NCI-H187 treated with DMSO at 0.1 percent for 48 hours (cell line): Measurements from ENCODE around the gene IP6K3.

Experiments used
- DNase-seq: peaks from one replicate; lab custom pipeline; 2025; lab: John Stamatoyannopoulos, UW

The IP6K3 gene

DNA sequence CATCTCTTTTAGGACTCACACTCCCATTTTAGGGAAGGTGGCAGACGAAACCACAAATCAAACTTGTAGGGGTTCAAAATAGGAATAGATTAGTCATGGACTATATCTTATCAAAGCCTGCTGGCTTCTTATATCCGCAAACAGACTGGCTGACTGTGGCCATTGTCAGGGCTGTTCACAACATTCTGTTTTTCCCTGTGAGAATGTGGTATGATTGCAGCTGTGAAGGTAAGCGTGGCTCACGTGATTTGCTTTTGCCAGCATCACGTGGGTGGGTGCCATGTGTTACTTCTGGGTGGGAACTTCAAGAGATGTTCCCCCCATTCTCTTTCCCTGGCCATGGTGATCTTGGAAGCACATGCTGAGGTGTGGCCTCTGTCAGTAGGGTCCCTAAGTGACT is 5.9 kb downstream of the IP6K3 start:
- DNase-seq = no peak

DNA sequence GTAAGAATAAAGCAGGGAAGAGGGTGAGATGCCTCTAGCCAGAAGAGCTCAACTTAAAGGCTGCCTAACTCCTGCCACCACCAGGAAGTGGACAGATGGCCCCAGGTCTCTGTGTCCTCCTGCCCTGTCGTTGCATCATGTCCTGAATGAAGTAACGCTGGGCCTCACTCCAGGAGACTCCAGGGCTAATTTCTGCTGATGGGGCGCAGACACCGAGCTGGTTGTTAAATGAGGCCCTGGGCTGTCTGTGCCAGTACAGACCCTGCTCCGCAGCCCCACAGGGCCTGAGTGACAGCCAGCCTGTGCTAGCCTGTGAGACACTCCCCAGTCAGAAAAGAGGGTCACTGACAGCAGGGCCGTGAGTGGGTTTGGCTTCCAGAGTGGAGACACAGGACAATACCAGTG is 6.5 kb downstream of the IP6K3 start:
- DNase-seq = no peak

DNA sequence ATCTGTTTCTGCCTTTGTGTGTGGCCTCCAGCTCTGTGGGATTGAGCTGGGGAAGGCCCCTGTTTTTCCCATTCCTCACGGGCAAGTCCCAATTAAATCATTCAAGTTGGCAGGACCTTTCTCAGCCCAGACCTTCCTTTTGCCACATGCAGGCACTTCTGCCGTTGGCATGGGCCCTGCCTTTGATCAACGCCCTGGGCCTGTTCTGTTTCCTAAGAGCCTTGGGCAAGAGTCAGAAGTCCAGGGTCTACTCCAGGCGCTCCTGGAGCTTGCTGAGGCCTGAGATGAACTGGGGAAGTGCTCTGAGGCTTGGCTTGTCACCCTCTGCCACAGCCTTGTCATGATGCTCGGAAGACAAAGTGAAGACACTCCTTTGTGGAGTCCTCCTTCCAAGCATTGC is 7.1 kb downstream of the IP6K3 start:
- DNase-seq = no peak

DNA sequence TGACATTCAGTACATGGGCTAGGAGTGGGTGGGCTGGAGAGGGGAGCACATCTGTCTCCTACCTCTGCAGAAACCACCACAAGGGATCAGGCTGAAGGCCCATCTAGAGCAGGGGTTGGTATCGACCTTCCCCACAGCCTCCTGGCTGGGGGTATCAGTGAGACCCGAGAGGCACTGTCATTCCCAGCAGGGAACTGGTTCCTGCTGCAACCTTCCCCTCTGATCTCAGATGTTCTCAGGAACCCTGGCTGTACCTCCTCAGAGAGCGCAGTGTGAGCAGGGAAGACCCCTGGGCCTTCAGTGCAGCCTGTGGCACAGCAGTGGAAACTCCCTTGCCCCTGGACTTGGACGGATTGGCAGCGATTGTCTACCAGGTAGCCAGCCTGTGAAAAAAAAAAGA is 7.8 kb downstream of the IP6K3 start:
- DNase-seq = no peak

DNA sequence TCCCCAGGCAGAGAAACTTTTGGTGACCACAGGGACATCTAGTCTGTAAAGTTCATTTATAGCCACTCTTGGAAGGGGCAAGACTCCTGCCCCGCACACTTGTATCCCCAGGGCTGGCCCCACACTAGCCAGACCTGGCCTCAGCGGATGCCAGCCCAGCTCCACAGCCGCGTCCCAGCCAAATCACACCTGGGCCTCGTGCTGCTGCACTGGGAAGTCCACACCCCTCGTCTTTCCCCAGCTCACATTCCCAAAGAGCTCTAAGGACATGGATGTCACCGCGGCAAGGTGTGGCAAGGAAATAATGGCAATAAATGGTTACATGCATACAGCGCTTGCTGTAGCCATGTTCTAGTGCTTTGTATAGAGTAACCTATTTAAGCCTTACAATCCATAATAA is 8.6 kb downstream of the IP6K3 start:
- DNase-seq = no peak

DNA sequence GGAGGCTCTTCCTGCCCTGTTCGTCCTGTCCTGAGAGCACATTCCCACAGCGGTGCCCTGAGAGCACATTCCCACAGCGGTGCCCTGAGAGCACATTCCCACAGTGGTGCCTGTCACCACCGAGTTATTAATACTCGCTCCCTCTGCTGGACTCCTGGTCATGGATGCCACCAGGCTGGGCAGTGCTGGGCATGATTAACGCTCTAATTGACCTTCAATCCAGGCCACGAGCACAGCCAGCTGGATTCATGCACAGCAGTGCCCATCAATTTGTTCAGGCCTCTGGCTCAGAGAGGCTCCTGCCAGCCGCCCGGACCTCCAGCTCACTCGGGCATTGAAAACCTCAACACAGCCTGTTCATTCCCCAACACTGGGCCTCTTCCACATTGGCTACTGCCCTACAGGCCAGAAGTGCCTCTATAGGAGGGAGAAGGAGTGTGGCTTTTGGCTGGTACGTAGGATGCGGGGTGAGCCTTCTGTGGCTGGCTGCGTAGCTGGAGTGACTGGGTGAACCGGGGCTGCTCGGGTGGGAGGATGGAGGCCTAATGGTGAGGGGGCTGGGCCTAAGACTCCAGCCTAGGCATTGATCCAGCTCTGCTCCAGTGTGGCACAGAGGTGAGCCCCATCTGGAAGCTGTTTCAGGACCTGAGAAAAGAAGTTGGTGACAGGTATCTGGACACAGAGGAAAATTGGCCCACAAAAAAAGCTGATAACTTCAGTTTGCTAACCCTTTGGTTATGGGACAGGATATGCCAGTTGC is 9.3 kb downstream of the IP6K3 start:
- DNase-seq = no peak

DNA sequence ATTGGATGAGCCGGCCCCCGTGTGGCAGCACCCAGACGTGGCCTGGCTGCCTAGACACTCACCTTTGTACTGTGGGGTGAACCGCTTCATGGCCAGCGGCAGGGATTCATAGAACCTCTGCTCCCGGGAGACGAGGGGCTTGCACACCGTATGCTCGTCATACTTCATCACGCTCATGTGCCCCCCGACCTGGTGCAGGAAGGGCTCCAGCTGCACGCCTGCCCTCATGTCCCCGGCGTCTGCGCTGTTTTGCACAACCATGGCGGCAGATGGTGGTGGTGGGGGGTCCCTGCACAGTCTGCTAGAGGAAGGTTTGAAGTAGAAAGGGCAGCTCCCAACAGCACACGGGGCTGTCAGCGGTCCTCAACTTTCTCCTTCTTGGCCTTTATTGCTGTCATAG is 11.5 kb downstream of the IP6K3 start:
- no peak for DNase-seq

DNA sequence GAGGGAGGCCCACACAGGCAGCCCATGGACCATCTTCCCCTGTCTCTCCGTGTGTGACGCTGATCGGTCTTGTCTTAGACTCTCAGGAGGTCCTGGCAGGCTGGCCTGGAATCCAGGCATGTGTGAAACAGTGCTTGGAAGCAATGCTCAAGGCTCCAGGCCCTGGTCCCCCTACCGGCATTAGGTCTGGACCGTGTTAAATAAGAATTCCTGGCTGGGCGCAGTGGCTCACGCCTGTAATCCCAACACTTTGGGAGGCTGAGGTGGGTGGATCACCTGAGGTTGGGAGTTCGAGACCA is 13.0 kb downstream of the IP6K3 start:
- no peak for DNase-seq

DNA sequence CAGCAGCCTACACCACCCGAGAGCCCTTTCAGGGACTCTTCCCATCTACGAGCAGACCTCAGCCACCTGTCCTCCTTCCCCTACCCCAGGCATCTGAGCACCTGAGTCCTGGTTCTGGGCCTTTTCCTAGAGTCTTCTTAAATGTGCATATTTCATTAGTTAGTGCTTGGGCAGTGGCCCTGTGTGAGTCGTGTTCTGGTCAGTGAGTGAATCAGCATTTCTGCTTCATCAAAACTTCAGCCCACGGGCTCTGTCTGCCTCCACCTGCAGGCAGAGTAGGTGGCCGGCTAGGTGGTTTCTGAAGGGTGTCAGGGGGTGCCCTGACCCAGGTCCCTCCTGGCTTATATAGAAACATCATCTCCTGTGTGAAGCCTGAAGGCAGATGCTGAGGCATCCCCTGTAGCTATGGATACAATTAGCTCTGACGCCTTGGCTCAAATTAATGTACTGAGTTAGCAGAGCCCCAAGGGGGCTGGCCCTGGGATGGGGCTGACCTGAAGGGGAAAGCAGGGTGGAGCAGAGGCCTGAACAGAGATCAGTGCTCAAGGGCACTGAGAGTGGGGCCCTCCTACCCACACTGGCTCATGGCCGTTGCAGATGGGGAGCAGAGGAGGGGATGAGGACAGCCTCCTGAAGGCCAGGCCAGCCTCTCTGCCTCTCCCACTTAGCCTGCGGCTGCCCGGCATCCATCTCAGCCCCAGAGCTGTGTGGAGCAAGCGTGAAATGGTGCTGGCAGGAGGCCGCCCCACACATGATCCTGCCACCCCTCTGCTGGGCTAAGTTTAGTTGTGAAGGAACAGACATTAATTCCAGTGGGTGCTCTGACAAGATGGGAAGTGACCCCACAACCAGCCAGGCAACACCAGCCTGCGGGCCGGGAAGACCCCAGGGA is 13.6 kb downstream of the IP6K3 start:
- no peak for DNase-seq

DNA sequence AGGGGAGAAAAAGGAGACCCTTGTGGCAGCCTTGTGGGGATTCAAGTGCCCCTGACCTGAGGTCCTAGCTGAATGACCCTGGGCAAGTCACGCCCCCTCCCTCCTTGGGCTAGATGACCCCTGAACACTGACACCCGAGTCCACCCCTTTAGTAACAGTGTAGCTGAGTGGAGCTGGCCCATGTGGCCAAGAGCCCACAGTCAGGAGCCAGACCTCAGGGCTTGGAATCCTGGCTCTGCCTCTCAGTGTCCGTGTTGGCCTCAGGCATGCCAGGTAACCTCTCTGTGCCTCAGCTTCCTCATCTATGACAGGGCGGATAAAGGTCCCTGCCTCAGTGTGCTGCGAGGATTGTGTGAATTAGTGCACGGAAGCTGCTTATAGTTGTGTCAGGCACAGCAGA is 14.3 kb downstream of the IP6K3 start:
- no peak for DNase-seq

DNA sequence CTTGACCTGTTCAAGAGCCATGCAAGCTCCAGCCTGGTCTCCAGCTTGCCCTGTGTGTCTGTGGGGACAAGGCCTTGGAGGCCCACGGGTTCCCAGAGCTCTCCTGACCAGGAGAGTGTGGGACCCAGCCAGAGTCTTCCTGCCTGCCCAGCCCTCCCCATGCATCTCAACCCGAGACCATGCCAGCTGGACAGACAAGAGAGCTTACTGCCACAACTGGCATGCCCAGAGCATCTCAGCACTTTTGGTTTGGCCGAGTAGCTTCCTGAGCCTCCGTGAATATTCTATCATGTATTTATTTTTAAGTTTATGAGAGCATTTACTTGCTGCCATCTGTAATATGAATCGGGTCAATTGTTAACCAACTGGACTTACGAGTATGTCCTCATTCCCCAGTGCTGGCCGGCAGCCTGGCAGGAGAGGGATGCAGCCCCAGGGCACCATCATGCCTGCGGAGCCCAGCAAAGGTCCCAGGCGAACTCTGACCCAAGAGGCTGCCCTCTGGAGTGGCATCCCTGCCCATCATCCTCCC is 14.9 kb downstream of the IP6K3 start:
- no peak for DNase-seq

DNA sequence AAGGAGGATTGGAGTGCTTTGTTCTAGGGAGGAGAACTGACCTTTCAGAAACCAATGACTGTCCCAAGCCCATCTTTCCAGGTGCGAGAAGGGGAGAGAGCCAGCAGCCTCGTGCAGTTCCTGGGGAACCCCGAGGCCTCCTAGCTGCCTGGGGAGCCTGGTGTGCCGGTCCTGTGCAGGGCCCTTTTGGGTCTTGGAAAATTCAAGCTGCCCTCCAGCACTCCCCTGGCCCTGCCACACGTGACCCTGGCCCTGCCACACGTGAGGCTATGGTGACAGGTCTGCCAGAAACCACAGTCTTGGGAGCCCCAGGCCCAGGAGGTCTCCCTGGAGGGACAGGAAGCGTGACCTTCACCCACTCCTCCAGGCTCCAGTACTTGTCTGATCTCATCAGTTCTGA is 15.7 kb downstream of the IP6K3 start:
- DNase-seq = no peak

DNA sequence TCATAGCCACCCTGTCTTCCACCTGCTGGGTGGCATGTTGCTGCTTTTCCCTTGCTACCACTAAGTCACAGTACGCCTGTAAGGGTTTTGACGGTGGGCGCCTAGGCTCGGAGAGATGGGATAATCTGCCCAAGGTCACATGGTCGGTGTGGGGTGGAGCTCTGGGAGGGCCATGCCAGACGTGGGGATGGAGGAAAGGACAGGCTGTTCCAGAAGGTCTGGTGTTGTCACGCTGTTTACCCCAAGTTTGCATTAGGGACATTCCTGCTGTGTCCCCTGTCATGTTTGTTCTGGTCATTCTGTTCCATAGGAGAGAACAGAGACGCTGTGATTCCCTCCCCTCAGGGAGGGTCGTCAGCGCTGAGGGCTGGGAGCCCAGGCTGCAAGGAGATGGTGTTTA is 16.1 kb downstream of the IP6K3 start:
- no peak for DNase-seq

DNA sequence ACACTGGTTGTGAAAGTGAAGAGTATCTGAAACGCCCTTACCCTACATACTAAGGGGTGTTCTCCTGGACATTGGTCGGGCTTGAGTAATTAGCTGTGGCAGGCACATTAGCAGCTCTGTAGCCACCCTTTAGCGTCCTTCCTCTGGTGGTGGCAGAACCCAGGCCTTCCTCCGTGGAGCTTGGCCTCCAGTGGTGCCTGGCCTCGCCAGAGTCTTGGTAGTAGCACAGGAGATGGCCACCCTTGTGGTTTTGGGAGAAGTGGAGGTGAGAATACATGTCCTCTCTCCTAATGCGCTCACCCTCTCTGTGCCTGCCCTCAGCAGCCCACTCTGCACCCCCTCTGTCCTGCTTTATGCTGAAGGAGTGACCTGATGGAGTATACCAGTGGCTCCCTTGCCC is 17.6 kb downstream of the IP6K3 start:
- DNase-seq = no peak

DNA sequence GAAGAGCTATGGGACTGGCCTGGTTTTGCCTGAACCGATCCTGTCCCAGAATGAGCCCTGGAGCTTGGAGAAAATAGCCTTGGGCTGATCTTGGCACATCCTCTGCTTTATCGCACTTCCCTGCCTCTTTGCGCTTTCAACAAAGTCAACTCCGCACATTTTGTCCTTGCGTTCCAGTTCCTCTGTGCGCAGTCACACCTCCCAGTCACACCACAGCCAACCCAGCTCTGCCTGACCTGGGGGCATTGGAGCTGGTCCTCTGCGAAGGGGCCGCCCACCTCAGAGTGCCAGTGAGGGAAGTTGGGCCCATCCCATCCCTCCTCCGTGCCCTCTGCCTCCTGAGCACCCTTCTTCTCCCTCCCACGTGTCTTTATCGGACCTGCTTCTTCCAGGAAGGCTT is 18.3 kb downstream of the IP6K3 start:
- DNase-seq = no peak

DNA sequence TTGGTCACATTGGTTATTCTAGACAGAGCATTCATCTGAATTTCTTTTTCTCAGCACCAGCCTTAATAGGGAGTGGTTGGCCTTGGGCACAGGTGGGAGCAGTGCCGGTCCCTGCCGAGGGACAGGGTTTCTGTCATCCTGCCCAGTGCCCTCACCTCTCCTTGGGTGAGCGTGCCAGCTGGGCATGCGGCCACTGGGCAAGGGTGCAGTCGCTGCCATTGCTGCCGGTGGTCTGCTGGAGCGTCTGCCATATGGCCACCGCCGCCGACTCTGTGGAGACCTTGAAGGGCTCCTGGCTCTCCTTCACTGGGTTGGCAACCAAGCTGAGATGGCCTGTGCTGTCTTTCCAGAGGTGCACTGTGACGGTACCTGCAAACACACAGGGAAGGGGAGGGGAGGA is 18.8 kb downstream of the IP6K3 start:
- no peak for DNase-seq

DNA sequence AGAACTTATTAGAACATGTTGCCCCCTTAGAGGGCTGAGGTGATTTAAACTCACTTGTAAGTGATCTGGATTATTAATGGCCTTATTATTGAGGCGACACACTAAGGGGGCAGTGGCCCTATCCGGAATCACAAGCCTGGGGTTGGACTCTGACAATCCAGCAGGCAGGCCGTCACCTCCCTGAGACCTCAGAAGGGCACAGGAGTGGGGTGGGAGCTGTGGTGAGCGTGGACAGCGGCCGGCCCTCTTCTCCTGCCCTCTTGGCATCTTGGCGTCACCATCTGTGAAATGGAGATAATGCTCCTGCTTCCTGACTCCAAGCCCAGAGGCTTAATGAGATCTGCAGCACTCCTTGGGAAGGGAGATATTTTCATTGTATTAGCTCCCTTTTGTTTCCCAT is 19.6 kb downstream of the IP6K3 start:
- no peak for DNase-seq

DNA sequence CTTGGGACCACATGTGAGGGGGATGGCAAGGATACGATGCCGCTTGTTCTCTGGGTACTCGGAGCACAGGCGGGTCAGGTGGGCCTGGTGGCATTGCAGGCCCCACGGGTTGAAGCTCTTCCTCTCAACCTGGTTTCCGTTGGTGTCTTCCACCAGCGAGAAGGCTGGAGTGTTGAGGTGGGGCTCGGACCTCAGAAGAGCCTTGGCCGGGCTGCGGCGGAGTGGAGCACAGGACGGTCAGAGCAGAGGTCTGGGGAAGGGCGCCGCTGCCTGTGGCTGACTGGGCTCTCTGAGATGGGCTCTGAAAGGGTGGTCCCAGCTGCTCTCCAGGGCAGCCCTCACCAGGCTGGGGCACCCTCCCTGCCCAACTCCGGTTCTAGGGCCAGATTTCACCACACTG is 20.0 kb downstream of the IP6K3 start:
- no peak for DNase-seq

DNA sequence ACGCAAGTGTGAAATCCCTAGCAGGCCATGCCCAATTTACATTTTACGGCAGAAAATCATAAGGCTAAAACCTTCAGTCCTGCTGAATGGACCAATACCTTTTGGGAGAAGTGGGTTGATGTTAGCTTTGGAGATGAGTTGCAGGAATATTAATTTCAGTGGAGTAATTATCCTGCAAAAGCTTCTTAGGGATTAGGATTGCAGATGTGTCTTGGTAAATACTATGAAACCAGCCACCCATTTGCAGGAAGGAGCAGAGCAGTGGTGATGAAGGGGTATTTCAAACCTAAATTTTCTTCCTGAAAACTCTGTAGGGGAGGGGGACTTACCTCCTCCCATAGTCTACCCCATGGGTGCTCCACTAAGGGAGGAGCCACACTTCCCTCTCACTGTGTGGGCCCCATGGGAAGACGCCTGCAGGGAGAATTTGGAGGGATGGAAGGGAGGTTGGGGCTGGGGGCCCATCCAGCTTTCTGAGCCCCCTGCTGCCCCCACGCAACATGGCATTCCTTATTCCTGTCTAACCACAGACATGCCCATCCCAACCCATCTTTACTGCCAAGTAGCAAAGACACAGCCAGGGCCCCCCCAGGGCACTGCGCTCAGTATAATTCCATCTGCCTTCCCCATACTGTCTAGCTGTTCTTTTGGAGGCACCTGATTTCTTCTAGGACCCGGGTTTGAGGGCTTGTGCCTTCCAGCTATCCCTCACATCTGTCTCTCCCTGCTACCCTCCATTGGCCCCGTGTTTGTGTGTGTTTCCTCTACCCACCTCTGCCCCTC is 20.6 kb downstream of the IP6K3 start:
- no peak for DNase-seq

DNA sequence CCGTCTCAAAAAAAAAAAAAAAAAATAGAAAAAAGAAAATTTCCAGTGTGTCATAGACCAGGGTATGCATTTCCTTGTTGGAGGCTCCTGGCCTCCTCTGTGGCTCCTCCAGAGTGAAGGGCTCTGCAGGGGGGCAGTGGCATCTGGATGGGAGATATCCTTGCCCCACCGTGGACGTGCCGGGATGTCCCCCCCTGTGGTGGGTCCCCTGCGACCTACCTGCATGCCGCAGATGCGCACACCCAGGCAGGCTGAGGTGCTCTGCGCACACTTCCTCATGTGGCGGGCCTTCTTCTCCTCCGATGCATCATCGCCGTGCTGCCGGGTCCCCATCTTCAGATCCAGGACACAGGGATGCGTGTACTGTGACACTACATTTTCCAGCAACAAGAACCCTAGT is 21.5 kb downstream of the IP6K3 start:
- no peak for DNase-seq

DNA sequence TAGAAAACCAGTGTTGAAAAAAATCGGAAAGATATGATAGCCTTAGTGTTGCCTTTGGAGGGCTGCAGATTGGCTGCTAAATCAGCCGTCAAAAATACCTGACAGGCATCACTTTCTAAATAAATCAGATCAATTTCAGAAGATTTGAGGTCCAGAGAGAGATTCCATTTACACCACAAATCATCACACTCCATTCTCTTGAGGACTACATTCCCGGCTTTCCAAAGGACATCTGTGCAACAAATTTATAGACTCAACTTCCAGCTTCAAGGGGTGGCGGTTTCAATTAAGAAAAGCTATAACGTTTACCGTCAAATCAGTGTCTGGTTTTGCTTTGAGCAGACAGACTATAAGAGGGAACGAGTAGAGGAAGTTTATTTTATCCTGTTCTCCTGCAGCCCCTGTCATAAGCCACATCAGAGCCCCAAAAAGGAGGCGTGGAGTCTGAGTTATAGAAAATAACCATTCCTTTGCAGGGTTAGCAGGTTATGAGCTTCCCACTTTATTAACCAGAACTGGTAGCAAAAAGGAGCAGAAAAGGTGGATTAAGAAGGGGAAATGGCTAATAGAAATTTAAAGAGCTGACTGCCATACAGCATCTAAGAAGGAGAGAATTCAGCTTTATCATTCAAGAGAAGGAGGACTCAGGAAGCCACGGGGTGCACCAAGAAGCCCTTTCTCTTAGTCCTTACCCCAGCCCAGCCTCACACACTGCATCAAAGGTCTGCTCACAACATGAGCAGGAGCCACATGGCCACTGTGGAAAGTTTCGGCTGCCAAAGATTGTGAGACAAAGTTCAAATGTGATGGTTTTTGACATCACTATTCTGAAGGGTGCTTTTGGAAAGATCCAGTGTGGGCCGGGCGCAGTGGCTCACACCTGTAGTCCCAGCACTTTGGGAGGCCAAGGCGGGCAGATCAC is 22.3 kb downstream of the IP6K3 start:
- DNase-seq = no peak
